ENCODE results near the gene MTUS2.

- TF ChIP-seq CTCF (IDR thresholded peaks at IDR 0.05 in 8 of 11, conservative IDR thresholded peaks at IDR 0.05 in 3 of 11) (no peak), POLR2AphosphoS5 (IDR thresholded peaks at IDR 0.05) (no peak)
Measured at GRCh38 chr13:29174093-29174492, 354.0 kb downstream of the MTUS2 start.
